HG03439 (cell line): ENCODE data around the gene ATRNL1.

Source experiments
- ATAC-seq: cut with Tn5 transposase; IDR thresholded peaks from one replicate; pipeline ENCODE4 v1.9.1; 2021; ENCODE audit warnings: mild to moderate bottlenecking, moderate library complexity; ENCODE audit not compliant: unreplicated experiment

ATRNL1 gene

GRCh38 chr10:115939101-115939854, 846.1 kb downstream of the ATRNL1 start:
- ATAC-seq, result no peak

- ATAC-seq, result no peak
Observed at GRCh38 chr10:115941361-115941771, 848.2 kb downstream of the ATRNL1 start.

- ATAC-seq, result no peak
Observed at GRCh38 chr10:115942101-115942500, 848.9 kb downstream of the ATRNL1 start.

GRCh38 chr10:115944538-115944937, 851.4 kb downstream of the ATRNL1 start:
- no peak for ATAC-seq

- ATAC-seq, result no peak
Observed at GRCh38 chr10:115945701-115946445, 852.7 kb downstream of the ATRNL1 start.

GRCh38 chr10:115947104-115947503, 853.9 kb downstream of the ATRNL1 start:
- ATAC-seq, result no peak

GRCh38 chr10:115948465-115948864, 855.3 kb downstream of the ATRNL1 start:
- no peak for ATAC-seq

GRCh38 chr10:115949282-115949844, 856.2 kb downstream of the ATRNL1 start:
- ATAC-seq, result no peak

- no peak for ATAC-seq
Observed at GRCh38 chr10:115950320-115950719, 857.2 kb downstream of the ATRNL1 start.

- ATAC-seq, result no peak
Observed at GRCh38 chr10:115951242-115951641, 858.1 kb downstream of the ATRNL1 start.

GRCh38 chr10:115953281-115953680, 860.1 kb downstream of the ATRNL1 start:
- ATAC-seq, result no peak

- no peak for ATAC-seq
Observed at GRCh38 chr10:115953968-115954367, 860.8 kb downstream of the ATRNL1 start.

GRCh38 chr10:115956225-115957011, 863.3 kb downstream of the ATRNL1 start:
- ATAC-seq, result no peak

- no peak for ATAC-seq
Observed at GRCh38 chr10:115957012-115957399, 863.8 kb downstream of the ATRNL1 start.

- no peak for ATAC-seq
Observed at GRCh38 chr10:115957786-115958442, 864.7 kb downstream of the ATRNL1 start.

- no peak for ATAC-seq
Observed at GRCh38 chr10:115963848-115964247, 870.7 kb downstream of the ATRNL1 start.

- ATAC-seq, result no peak
Observed at GRCh38 chr10:115964827-115965226, 871.7 kb downstream of the ATRNL1 start.

- no peak for ATAC-seq
Observed at GRCh38 chr10:115965376-115965775, 872.2 kb downstream of the ATRNL1 start.

- no peak for ATAC-seq
Observed at GRCh38 chr10:115968236-115968635, 875.1 kb downstream of the ATRNL1 start.

GRCh38 chr10:115969591-115969990, 876.4 kb downstream of the ATRNL1 start:
- ATAC-seq, result no peak

- ATAC-seq, result no peak
Observed at GRCh38 chr10:115971921-115972320, 878.8 kb downstream of the ATRNL1 start.
